Effector memory CD8-positive, alpha-beta T cell (primary cell): Measurements from ENCODE around the gene ZNF300.
A peak's percentile ranks its signal among the peaks of the same experiment; 100 is the strongest.
"Not testable (repeated sequence)": the region's sequence is repeated elsewhere in the genome, so short reads cannot be mapped to it uniquely, and the experiment has no call there.

Experiments
- ATAC-seq: fragments of 150-1000 bp; cut with Tn5 transposase; replicated peaks from 2 replicates; pipeline ENCODE4 v1.10.0; 2021; ENCODE audit warnings: mild to moderate bottlenecking, moderate library complexity
- DNase-seq, 3 experiments: peaks; one replicate each; pipeline ENCODE4 v3.0.0; 2021
- H3K27ac Mint-ChIP-seq, 2 donors: one replicate each; pipeline ENCODE4 v1.8.0; 2022; ENCODE audit warnings: mild to moderate bottlenecking in 2 of 2, mixed read lengths in 2 of 2, moderate library complexity in 2 of 2
- H3K27me3 Mint-ChIP-seq, 2 donors: one replicate each; pipeline ENCODE4 v1.8.0; 2022; ENCODE audit warnings: mixed read lengths in 2 of 2
- H3K36me3 Mint-ChIP-seq: one replicate; pipeline ENCODE4 v1.8.0; 2022; ENCODE audit warnings: mild to moderate bottlenecking, moderate library complexity, mixed read lengths; ENCODE audit not compliant: insufficient read depth
- H3K4me1 Mint-ChIP-seq, 2 donors: one replicate each; pipeline ENCODE4 v1.8.0; 2022; ENCODE audit warnings: low read depth in 2 of 2, mixed read lengths in 2 of 2
- H3K4me3 Mint-ChIP-seq, 2 donors: one replicate each; pipeline ENCODE4 v1.8.0; 2022; ENCODE audit warnings: mild to moderate bottlenecking in 2 of 2, mixed read lengths in 2 of 2, moderate library complexity in 2 of 2
- H3K9me3 Mint-ChIP-seq, 2 donors: one replicate each; pipeline ENCODE4 v1.8.0; 2022; ENCODE audit warnings: mixed read lengths in 2 of 2

Gene ZNF300

GRCh38 chr5:150862070-150862469 is 42.7 kb downstream of the ZNF300 start:
- no peaks in the 10 kb centered on the region for H3K36me3 Mint-ChIP-seq
- H3K27ac Mint-ChIP-seq = no peak overlapping the region
- no peak overlapping the region for H3K4me3 Mint-ChIP-seq
- ATAC-seq (no peak), DNase-seq (no peak)
- no peaks in the 10 kb centered on the region for H3K4me1 Mint-ChIP-seq
- no peaks in the 10 kb centered on the region for H3K9me3 Mint-ChIP-seq
- H3K27me3 Mint-ChIP-seq = peaks cover 5 to 9% of the 10 kb centered on the region in 2 donors

DNA sequence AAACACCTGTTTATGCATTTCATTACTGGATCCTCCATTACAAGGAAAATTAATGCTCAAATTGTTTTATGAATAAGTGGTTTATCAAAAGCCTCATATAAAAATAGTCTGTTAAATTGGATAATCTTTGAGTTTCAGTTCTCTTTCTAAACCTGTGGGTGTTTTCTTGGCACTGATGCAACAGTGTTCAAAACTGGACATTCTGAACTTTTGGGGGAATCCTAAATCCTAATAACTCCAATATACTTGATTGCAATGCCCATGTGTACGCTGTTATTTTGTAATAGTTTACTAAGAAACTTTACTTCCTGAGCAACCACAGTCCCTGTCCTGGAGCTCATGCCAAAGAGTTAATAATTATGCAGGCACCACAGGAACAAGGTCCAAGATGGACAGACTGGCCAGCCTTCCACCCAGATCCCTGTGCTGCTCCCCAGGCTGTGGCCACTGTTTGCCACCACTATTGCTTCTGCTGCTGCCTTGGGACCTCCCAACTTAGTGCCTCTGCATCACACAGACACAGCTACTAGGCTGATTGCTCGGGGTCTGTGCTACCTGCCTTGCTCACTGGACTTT is 44.4 kb downstream of the ZNF300 start:
- Mint-ChIP-seq H3K4me1 (no peaks in the 10 kb centered on the region), H3K27me3 (peaks cover 5 to 9% of the 10 kb centered on the region in 2 donors), H3K4me3 (no peak overlapping the region), H3K9me3 (no peaks in the 10 kb centered on the region), H3K36me3 (no peaks in the 10 kb centered on the region), H3K27ac (no peak overlapping the region)
- DNase-seq (no peak), ATAC-seq (no peak)

DNA sequence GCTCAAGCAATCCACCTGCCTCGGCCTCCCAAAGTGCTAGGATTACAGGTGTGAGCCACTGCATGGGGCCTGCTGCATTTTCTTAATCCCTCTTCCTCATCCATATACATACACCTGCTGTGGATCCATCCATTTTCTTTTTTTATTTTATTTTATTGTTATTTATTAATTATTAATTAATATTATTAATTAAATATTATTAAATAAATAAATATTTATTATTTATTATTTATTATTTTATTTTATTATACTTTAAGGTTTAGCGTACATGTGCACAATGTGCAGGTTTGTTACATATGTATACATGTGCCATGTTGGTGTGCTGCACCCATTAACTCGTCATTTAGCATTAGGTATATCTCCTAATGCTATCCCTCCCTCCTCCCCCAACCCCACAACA is 48.1 kb downstream of the ZNF300 start:
- not testable (repeated sequence) for ATAC-seq, H3K27me3 Mint-ChIP-seq, H3K9me3 Mint-ChIP-seq, DNase-seq, H3K36me3 Mint-ChIP-seq, H3K4me3 Mint-ChIP-seq, H3K27ac Mint-ChIP-seq, H3K4me1 Mint-ChIP-seq

GRCh38 chr5:150853561-150853960 is 51.2 kb downstream of the ZNF300 start:
- H3K4me3 Mint-ChIP-seq = peak overlapping the region; percentile 30 to 47
- no peaks in the 10 kb centered on the region for H3K9me3 Mint-ChIP-seq
- peak overlapping the region; percentile 9 to 23 for H3K27ac Mint-ChIP-seq
- H3K36me3 Mint-ChIP-seq = no peaks in the 10 kb centered on the region
- no peak for ATAC-seq
- no peaks in the 10 kb centered on the region for H3K27me3 Mint-ChIP-seq
- H3K4me1 Mint-ChIP-seq = peaks cover 4 to 6% of the 10 kb centered on the region in 2 donors
- DNase-seq = no peak

DNA sequence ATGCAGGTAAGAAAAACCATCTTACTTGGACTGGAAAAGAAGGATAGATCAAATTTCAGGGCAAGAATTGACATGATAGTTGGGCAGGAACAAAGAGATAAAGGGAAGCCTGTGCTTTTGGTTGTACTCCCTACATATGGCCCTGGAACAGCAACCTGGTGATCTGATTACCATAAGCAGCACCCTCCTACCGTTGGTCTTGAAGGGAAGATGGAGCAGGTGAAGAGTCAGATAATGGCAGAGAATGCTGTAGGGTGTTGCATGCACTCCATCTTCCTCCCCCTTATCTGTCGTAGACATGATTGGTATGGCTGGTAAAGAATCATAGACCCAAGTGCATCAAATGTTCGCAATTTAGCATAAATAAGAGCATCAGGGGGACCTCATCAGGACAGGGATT is 53.7 kb downstream of the ZNF300 start:
- no peak overlapping the region for H3K27ac Mint-ChIP-seq
- H3K27me3 Mint-ChIP-seq = no peaks in the 10 kb centered on the region
- ATAC-seq (no peak), DNase-seq (no peak)
- no peaks in the 10 kb centered on the region for H3K9me3 Mint-ChIP-seq
- peaks cover 14 to 17% of the 10 kb centered on the region in 2 donors for H3K4me1 Mint-ChIP-seq
- no peak overlapping the region for H3K4me3 Mint-ChIP-seq
- H3K36me3 Mint-ChIP-seq = no peaks in the 10 kb centered on the region

DNA sequence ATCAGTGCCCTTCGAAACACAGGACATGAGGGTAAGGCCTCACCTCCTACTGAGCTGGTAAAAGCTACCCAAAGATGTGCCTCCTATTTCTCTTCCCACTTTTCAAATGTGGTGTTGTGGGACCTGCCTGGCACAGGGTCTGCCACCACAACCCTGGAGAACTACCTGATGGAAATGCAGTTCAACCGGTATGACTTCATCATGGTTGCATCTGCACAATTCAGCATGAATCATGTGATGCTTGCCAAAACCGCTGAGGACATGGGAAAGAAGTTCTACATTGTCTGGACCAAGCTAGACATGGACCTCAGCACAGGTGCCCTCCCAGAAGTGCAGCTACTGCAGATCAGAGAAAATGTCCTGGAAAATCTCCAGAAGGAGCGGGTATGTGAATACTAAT is 56.5 kb downstream of the ZNF300 start:
- Mint-ChIP-seq H3K27me3 (peaks cover 0 to 4% of the 10 kb centered on the region in 2 donors), H3K4me3 (no peak overlapping the region), H3K4me1 (peaks cover 10 to 14% of the 10 kb centered on the region in 2 donors), H3K27ac (no peak overlapping the region), H3K9me3 (no peaks in the 10 kb centered on the region), H3K36me3 (no peaks in the 10 kb centered on the region)
- DNase-seq (no peak), ATAC-seq (no peak)

GRCh38 chr5:150847334-150847695 is 57.5 kb downstream of the ZNF300 start:
- Mint-ChIP-seq H3K9me3 (no peaks in the 10 kb centered on the region), H3K27ac (peak overlapping the region; percentile 84 to 87), H3K4me3 (peak overlapping the region; percentile 82 to 83), H3K4me1 (peaks cover 10 to 14% of the 10 kb centered on the region in 2 donors), H3K27me3 (peaks cover 0 to 9% of the 10 kb centered on the region in 2 donors), H3K36me3 (no peaks in the 10 kb centered on the region)
- DNase-seq = peak in 1 of 3 experiments; percentile 4
- ATAC-seq = no peak

DNA sequence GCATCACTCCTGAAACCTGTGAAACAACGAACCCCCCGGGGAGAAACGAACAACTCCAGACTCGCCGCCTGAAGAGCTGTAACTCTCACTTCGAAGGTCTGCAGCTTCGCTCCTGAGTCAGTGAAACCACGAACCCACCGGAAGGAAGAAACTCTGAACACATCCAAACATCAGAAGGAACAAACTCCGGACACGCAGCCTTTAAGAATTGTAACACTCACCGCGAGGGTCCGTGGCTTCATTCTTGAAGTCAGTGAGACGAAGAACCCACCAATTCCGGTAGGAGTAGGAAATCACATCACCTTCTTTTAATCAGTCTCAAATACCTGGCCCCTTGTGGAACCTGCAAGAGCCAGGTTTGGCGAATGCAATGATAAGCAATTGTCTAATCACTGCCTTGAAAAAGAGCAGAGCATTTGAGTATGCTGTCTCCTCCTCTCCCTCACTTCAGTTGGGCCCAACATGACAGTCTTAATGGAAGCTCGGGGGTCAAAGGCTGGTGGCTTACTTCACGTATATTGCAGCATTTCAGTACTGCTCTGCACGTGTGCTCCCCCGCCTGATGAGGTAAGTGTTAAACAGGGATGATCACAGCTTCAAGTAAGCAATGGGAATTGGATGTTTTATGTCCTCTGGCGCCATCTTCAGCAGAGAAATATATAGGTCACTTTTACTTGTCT is 58.0 kb downstream of the ZNF300 start:
- H3K36me3 Mint-ChIP-seq = no peaks in the 10 kb centered on the region
- no peaks in the 10 kb centered on the region for H3K9me3 Mint-ChIP-seq
- DNase-seq (peak; percentile 56 to 66 (median 60)), ATAC-seq (peak; percentile 93)
- peaks cover 10 to 14% of the 10 kb centered on the region in 2 donors for H3K4me1 Mint-ChIP-seq
- H3K27ac Mint-ChIP-seq = peak overlapping the region; percentile 84 to 87
- peak overlapping the region; percentile 82 to 83 for H3K4me3 Mint-ChIP-seq
- H3K27me3 Mint-ChIP-seq = peaks cover 0 to 13% of the 10 kb centered on the region in 2 donors

DNA sequence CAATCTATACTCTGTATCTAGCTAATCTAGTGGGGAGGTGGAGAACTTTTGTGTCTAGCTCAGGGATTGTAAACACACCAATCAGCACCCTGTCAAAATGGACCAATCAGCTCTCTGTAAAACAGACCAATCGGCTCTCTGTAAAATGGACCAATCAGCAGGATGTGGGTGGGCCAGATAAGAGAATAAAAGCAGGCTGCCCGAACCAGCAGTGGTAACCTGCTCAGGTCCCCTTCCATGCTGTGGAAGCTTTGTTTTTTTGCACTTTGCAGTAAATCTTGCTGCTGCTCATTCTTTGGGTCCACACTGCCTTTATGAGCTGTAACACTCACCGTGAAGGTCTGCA is 58.5 kb downstream of the ZNF300 start, which contains the start of gene IRGM:
Gene IRGM, plus strand, starts transcription at position 214 of the 346 bp plus-strand sequence. CDS start 1,603 bp downstream, outside the sequence.
- peak within 1 kb of the TSS; percentile 84 to 87 for H3K27ac Mint-ChIP-seq
- peak; percentile 35 for ATAC-seq

DNA sequence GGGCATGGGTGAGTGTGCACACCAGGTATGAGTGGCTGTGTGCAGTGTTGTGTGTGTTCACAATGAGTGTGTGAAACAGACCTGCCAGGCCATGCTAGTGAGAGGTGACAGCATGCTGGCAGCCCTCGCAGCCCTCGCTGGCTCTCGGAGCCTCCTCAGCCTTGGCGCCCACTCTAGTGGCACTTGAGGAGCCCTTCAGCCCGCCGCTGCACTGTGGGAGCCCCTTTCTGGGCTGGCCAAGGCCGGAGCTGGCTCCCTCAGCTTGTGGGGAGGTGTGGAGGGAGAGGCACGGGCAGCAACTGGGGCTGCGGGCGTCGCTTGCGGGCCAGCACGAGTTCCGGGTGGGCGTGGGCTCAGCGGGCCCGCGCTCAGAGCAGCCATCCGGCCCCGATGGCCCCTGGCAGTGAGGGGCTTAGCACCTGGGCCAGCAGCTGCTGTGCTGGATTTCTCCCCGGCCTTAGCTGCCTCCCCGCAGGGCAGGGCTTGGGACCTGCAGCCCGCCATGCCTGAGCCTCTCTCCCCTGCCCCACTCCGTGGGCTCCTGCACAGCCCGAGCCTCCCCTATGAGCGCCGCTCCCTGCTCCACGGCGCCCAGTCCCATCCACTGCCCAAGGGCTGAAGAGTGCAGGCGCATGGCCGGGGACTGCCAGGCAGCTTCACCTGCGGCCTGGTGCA is 59.5 kb downstream of the ZNF300 start:
- Mint-ChIP-seq H3K4me1 (peaks cover 10 to 14% of the 10 kb centered on the region in 2 donors), H3K27me3 (peaks cover 10 to 28% of the 10 kb centered on the region in 2 donors)
- H3K4me3 Mint-ChIP-seq = not testable (repeated sequence)

More for the DNA sequence above, 58.5 kb downstream of the ZNF300 start, which contains the start of gene IRGM:
- Mint-ChIP-seq H3K4me1 (peaks cover 10 to 14% of the 10 kb centered on the region in 2 donors), H3K4me3 (peak within 1 kb of the TSS; percentile 82 to 83), H3K27me3 (peaks cover 1 to 19% of the 10 kb centered on the region in 2 donors)
- DNase-seq, H3K36me3 Mint-ChIP-seq, H3K9me3 Mint-ChIP-seq: not testable (repeated sequence)

More for the DNA sequence above, 59.5 kb downstream of the ZNF300 start:
- DNase-seq, ATAC-seq, H3K9me3 Mint-ChIP-seq, H3K27ac Mint-ChIP-seq, H3K36me3 Mint-ChIP-seq: not testable (repeated sequence)
